C4-2B (cell line): ENCODE results near the gene CFAP46.

Experiments
- CTCF ChIP-seq: fragments of 450-650 bp; conservative IDR thresholded peaks from 2 replicates; pipeline ENCODE4 v1.5.1; 2017; ENCODE audit warnings: mild to moderate bottlenecking
- ZFX ChIP-seq: fragments of 450-650 bp; IDR thresholded peaks from 2 replicates; pipeline ENCODE4 v1.6.1; 2017

DNA sequence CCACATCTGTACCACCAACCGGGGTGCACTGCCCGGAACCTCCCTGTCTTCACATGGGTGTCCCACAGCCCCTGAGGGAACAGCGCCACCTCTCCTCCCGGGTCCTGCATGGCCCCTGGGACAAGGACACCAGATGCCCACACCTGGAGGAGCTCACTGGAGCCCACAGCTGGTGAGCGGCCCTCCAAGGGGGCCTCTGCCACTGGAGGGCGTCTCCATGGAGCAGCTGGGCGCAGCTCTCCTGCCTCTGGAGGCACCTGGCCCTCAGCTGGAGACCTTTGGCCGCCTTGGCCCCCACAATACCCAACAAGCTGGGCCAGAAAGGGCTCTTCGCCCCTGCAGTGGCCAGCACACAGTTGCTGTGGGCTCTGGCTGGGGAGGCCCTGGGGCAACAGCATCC is 149.2 kb downstream of the CFAP46 start:
- TF ChIP-seq CTCF, result no peak
- TF ChIP-seq ZFX, result no peak
